ENCODE data around the gene MINDY1.
A peak's percentile ranks its signal among the peaks of the same experiment; 100 is the strongest.

Gene MINDY1

GRCh38 chr1:150976879-150977694 lies 29.6 kb downstream of the MINDY1 start:
- DNase-seq = peak; percentile 91 to 96
- intact Hi-C loops (cut with DNase I; ENCODE audit: low total_unique reads) = loop anchor here (5.0 to 10.0 kb wide), 3 partner anchors 50 to 412 kb away; partner anchors contain the start of gene SETDB1
- Histone ChIP-seq H3K27ac (peak overlapping the region; percentile 98), H3K27me3 (no peaks in the 10 kb centered on the region), H3K36me3 (no peaks in the 10 kb centered on the region), H3K9me3 (no peaks in the 10 kb centered on the region), H3K4me3 (peak overlapping the region in 1 of 2 donors; percentile 4), H3K4me1 (peaks cover 0 to 66% (median 56%) of the 10 kb centered on the region in 4 donors)
- TF ChIP-seq CTCF (IDR thresholded peaks at IDR 0.05) = peak in 1 of 2 experiments; percentile 7

- DNase-seq = no peak
- Histone ChIP-seq H3K27ac (peak overlapping the region; percentile 98), H3K36me3 (no peaks in the 10 kb centered on the region), H3K4me1 (peaks cover 0 to 70% (median 61%) of the 10 kb centered on the region in 4 donors), H3K27me3 (no peaks in the 10 kb centered on the region), H3K9me3 (no peaks in the 10 kb centered on the region), H3K4me3 (no peak overlapping the region)
- intact Hi-C loops (cut with DNase I; ENCODE audit: low total_unique reads) = loop anchor here (5.0 to 10.0 kb wide), 3 partner anchors 49 to 412 kb away; partner anchors contain the start of gene SETDB1
- TF ChIP-seq CTCF (IDR thresholded peaks at IDR 0.05) = no peak
Measured at GRCh38 chr1:150976401-150976821, 30.3 kb downstream of the MINDY1 start.

- no peak for TF ChIP-seq CTCF (IDR thresholded peaks at IDR 0.05)
- intact Hi-C loops (cut with DNase I; ENCODE audit: low total_unique reads) = loop anchor here (5.0 to 10.0 kb wide), 3 partner anchors 48 to 410 kb away; partner anchors contain the start of gene SETDB1
Measured at GRCh38 chr1:150974580-150975478, 31.9 kb downstream of the MINDY1 start, which contains the start of gene CERS2. TSS of gene CERS2 (minus strand) at chr1:150974835. CDS start at chr1:150969090, 5,745 bp downstream.

GRCh38 chr1:150973836-150974579 lies 32.7 kb downstream of the MINDY1 start:
- intact Hi-C loops (cut with DNase I; ENCODE audit: low total_unique reads) = loop anchor here (10.0 kb wide), 2 partner anchors 339 to 409 kb away; no protein-coding TSS in a partner anchor
- peaks cover 0 to 78% (median 68%) of the 10 kb centered on the region in 4 donors for H3K4me1 ChIP-seq
- no peak for TF ChIP-seq CTCF (IDR thresholded peaks at IDR 0.05)
- H3K36me3 ChIP-seq = no peaks in the 10 kb centered on the region
- H3K9me3 ChIP-seq = no peaks in the 10 kb centered on the region
- H3K27me3 ChIP-seq = no peaks in the 10 kb centered on the region
- H3K27ac ChIP-seq = peak overlapping the region; percentile 98
- DNase-seq = peak; percentile 29 to 74
- H3K4me3 ChIP-seq = peak overlapping the region; percentile 78 to 81

More at GRCh38 chr1:150974580-150975478, 31.9 kb downstream of the MINDY1 start, which contains the start of gene CERS2:
- Histone ChIP-seq H3K27ac (peak within 1 kb of the TSS; percentile 98), H3K36me3 (no peaks in the 10 kb centered on the region), H3K27me3 (no peaks in the 10 kb centered on the region), H3K9me3 (no peaks in the 10 kb centered on the region), H3K4me3 (peak within 1 kb of the TSS; percentile 78 to 81), H3K4me1 (peaks cover 0 to 82% (median 72%) of the 10 kb centered on the region in 4 donors)
- DNase-seq = peak; percentile 76 to 92
